Kidney epithelial cell (primary cell): Measurements from ENCODE around the gene ALDH1A2. TPM values are rescaled to one million over a fixed set of nuclear protein-coding genes. Genes with fewer than 3 reads are reported as not detected.
"Not testable (repeated sequence)": the region's sequence is repeated elsewhere in the genome, so short reads cannot be mapped to it uniquely, and the experiment has no call there.

Source experiments
- DNase-seq: peaks from one replicate; pipeline ENCODE4 v3.0.0-alpha.2; 2010; ENCODE audit warnings: low read depth
- H3K27me3 ChIP-seq: 2 replicates; pipeline ENCODE4 v1.6.0; 2011; ENCODE audit warnings: low read length; ENCODE audit not compliant: control insufficient read depth, insufficient read depth
- H3K36me3 ChIP-seq: 2 replicates; pipeline ENCODE4 v1.5.1; 2011; ENCODE audit warnings: low read length; ENCODE audit not compliant: control insufficient read depth, insufficient read depth
- H3K4me3 ChIP-seq: 2 replicates; pipeline ENCODE4 v1.5.1; 2011; ENCODE audit warnings: low read depth, mild to moderate bottlenecking, control low read depth, low read length
- total RNA-seq: library from RNA; depleted of rRNA; stranded (reverse); fragments of >200 nt; gene quantifications from 2 replicates; pipeline ENCODE4 v1.2.3, GENCODE V29; 2015
- TF ChIP-seq, protein P1 (sequence below): IDR thresholded peaks from 2 replicates; pipeline ENCODE4 v1.5.1; 2011; ENCODE audit warnings: mild to moderate bottlenecking, moderate library complexity, low read length, control low read depth, inconsistent platforms; ENCODE audit not compliant: insufficient read depth, poor library complexity, severe bottlenecking

The ALDH1A2 gene
- total RNA-seq, 1 donor from 2014 or later: 23.8 TPM

DNA sequence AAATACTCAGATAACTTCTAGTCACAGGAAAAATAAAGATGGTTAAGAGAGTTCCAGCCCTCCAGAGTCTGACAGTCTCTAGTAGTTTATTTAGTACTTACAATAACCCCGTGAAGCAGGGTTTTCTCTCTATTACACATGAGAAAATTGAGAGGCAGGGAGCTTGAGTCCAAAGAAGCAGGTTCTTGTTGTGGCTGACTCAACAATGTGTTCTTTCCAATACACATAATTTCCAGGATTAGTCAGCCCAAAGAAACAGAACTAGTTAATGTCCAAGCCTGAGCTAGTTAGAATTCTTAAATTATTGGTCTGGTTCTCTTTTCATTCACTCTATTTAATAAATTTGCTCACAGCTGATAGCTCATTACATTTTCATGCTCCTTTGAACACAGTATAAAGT, 49.9 kb downstream of the ALDH1A2 start:
- no peaks in the 10 kb centered on the region for H3K27me3 ChIP-seq
- no peaks in the 10 kb centered on the region for H3K36me3 ChIP-seq
- no peak overlapping the region for H3K4me3 ChIP-seq
- DNase-seq: peak; percentile 19
- TF ChIP-seq, protein P1, sequence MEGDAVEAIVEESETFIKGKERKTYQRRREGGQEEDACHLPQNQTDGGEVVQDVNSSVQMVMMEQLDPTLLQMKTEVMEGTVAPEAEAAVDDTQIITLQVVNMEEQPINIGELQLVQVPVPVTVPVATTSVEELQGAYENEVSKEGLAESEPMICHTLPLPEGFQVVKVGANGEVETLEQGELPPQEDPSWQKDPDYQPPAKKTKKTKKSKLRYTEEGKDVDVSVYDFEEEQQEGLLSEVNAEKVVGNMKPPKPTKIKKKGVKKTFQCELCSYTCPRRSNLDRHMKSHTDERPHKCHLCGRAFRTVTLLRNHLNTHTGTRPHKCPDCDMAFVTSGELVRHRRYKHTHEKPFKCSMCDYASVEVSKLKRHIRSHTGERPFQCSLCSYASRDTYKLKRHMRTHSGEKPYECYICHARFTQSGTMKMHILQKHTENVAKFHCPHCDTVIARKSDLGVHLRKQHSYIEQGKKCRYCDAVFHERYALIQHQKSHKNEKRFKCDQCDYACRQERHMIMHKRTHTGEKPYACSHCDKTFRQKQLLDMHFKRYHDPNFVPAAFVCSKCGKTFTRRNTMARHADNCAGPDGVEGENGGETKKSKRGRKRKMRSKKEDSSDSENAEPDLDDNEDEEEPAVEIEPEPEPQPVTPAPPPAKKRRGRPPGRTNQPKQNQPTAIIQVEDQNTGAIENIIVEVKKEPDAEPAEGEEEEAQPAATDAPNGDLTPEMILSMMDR: no peak

DNA sequence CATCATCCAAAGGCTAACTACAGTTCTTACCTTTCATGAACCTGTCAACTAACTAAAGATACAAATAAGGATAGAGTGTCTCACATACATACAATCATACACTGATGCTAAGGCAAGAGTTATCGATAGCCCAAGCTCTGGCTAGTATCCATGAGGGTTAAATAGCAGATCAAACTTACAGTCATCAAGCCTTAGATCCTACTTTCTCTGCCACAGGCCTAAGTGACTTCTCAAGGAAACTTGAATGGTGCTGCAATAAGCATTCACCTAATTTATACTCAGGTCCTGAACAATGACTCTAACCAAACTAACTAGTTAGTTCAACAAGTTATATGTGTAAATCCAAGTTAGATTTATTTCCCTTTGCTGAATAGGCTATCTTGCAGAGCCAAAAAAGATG, 51.0 kb downstream of the ALDH1A2 start:
- Histone ChIP-seq H3K4me3 (no peak overlapping the region), H3K27me3 (no peaks in the 10 kb centered on the region), H3K36me3 (no peaks in the 10 kb centered on the region)
- DNase-seq: no peak
- TF ChIP-seq, protein P1: no peak

DNA sequence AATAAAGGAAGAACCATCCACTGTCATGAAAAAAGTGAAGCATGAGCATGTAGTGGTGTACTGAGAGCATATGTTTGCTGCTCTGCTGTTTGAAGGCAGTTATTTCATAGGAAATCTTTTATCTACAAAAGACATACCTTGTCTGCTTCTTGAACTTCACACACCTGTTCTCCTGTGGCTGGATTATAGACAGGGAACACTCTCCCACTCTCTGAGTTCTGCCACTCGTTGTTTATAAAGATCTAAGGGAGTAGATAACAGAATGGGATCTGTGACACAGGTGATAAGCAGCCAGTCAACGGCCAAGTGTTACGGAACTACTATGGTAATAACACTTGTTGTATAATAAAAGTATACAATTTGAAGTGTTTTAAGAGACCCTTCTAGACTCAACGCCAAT, 51.5 kb downstream of the ALDH1A2 start:
- TF ChIP-seq, protein P1: no peak
- Histone ChIP-seq H3K27me3 (no peaks in the 10 kb centered on the region), H3K36me3 (no peaks in the 10 kb centered on the region), H3K4me3 (no peak overlapping the region)
- no peak for DNase-seq

DNA sequence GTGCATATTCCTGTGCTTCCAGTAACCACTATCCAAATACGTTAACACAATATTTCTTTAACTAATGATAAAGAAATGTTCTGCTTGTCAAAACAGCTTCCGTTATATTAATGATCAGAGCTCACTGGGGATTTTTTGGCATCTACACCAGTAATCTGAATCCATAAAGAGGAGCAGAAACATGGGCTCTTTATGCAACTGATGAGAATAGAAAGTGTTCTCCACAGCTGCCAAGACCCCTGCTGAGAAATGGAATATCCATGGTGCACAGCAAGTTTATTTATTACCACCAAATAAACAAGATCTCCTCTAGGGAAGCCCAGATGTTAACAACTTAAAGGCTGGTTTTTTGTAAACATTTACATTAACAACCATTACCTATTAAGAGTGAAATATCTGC, 54.5 kb downstream of the ALDH1A2 start:
- no peaks in the 10 kb centered on the region for H3K36me3 ChIP-seq
- DNase-seq: no peak
- H3K4me3 ChIP-seq: no peak overlapping the region
- no peaks in the 10 kb centered on the region for H3K27me3 ChIP-seq
- TF ChIP-seq, protein P1: no peak

DNA sequence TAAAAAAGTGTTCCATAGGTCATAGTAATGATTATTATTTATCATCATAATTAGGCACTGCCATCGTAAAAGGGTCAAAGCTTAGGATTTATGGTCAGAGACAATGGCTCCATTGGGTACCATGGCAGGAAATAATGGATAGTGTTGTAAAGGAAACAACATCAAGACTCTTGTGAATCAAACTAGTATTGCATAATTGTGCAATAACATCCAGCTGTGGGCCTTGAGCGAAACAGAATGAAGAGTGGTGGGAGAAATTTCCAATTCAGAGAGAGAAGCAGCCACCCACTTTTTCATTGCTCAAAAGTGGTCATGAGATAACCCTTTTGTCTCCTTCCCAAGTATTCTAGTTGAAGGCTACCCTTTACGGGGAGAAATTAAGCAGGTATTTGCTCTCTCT, 61.7 kb downstream of the ALDH1A2 start:
- Histone ChIP-seq H3K4me3 (no peak overlapping the region), H3K27me3 (no peaks in the 10 kb centered on the region), H3K36me3 (no peaks in the 10 kb centered on the region)
- DNase-seq: no peak
- TF ChIP-seq, protein P1: no peak

DNA sequence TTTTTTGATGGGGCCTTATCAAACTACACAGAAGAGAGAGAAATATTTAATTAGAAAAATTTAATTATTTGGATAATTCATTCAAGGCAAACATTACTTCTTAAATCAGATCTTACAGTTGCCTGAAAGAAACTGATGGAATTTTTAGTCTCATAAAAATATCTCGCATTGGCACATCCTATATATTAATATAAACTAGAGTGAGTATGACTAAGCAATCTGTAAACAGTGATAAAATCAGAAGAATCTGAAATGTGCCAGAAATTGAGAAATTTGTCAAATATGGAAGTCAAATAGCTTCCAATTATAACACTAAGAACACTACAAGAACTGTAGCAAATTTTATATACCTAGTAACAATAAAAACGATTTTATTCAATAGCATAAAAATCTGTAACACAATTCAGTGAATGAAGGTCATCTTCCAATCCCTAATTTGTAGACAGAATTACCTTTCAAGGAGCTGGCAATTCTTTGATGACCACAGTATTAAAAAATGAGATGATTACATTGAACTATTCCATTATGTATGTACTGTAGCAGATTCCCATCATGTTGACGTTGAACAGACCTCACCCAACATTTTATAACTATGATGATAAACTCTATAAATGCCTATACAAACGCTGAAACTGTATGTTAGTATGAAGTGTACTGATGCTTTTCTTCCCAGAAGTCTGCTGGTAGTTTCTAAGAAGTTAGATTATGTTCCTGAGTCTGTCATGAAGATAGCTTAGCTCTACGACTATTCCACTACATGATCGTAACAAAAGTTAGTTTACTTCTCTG, 63.0 kb downstream of the ALDH1A2 start:
- DNase-seq: no peak
- TF ChIP-seq, protein P1: no peak

DNA sequence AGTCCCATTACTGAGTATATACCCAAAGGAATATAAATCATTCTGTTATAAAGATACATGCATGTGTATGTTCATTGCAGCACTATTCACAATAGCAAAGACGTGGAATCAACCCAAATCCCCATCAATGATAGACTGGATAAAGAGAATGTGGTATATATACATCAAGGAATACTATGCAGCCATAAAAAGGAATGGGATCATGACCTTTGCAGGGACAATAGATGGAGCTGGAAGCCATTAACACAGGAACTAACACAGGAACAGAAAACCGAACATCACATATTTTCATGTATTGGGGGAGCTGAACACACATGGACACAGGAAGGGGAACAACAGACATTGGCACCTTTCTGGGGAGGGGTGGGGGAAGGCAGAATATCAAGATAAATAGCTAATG, 65.8 kb downstream of the ALDH1A2 start:
- not testable (repeated sequence) for H3K36me3 ChIP-seq, H3K4me3 ChIP-seq, H3K27me3 ChIP-seq, DNase-seq

More for the DNA sequence above, 63.0 kb downstream of the ALDH1A2 start:
- no peaks in the 10 kb centered on the region for H3K36me3 ChIP-seq
- H3K4me3 ChIP-seq: no peak overlapping the region
- no peaks in the 10 kb centered on the region for H3K27me3 ChIP-seq
